Peyer's patch (tissue), 4 donors: ENCODE measurements around the gene PKMYT1. TPM values are rescaled to one million over a fixed set of nuclear protein-coding genes. Genes with fewer than 3 reads are reported as not detected.

ENCODE experiments used
- DNase-seq, 3 donors: peaks; one replicate each; pipeline ENCODE4 v3.0.0-alpha.2; 2017 to 2019
- H3K27ac ChIP-seq, 4 donors: fragments of 200-600 bp; sonication (generic); one replicate each; pipeline ENCODE4 v1.5.1; 2016 to 2019
- H3K27me3 ChIP-seq, 2 donors: fragments of 200-600 bp; sonication (generic); one replicate each; pipeline ENCODE4 v1.5.1; 2019
- H3K36me3 ChIP-seq, 3 donors: fragments of 200-600 bp; sonication (generic); one replicate each; pipeline ENCODE4 v1.5.1; 2016 to 2019
- H3K4me1 ChIP-seq, 4 donors: fragments of 200-600 bp; sonication (generic); one replicate each; pipeline ENCODE4 v1.5.1; 2016 to 2019
- H3K4me3 ChIP-seq, 4 donors: fragments of 200-600 bp; sonication (generic); 1 replicate in 3 of 4; 2 replicates in 1 of 4; pipeline ENCODE4 v1.5.1; 2016 to 2019; ENCODE audit warnings: mild to moderate bottlenecking in 1 of 4
- H3K9me3 ChIP-seq, 4 donors: fragments of 200-600 bp; sonication (generic); one replicate each; pipeline ENCODE4 v1.5.1; 2016 to 2019; ENCODE audit warnings: mild to moderate bottlenecking in 1 of 4
- POLR2A ChIP-seq, 2 donors: fragments of 450-650 bp; IDR thresholded peaks; one replicate each; pipeline ENCODE4 v1.5.1; 2017; ENCODE audit warnings: antibody characterized with exemption in 2 of 2, mild to moderate bottlenecking in 2 of 2, moderate library complexity in 2 of 2
- total RNA-seq, 4 donors: library from RNA; depleted of rRNA; stranded (reverse); fragments of >200 nt; gene quantifications; one replicate each; pipeline ENCODE4 v1.1.0, GENCODE V29; 2016
- TF ChIP-seq, protein P1 (sequence below), 6 experiments: fragments of 450-650 bp in 4 of 6; fragments of 200-600 bp in 2 of 6; sonication (generic) in 1 of 6; IDR thresholded peaks; one replicate each; pipeline ENCODE4 v1.5.1; 2017 to 2019; ENCODE audit warnings: antibody characterized with exemption in 6 of 6, mild to moderate bottlenecking in 3 of 6, moderate library complexity in 1 of 6

PKMYT1 gene
- total RNA-seq, 4 donors from 2014 or later, result 4.3 to 23.9 (median 6.0) TPM

- peaks cover 0 to 62% (median 0%) of the 10 kb centered on the region in 3 donors for H3K36me3 ChIP-seq
- H3K9me3 ChIP-seq, result no peaks in the 10 kb centered on the region
- H3K4me3 ChIP-seq, result no peak overlapping the region
- TF ChIP-seq, protein P1, sequence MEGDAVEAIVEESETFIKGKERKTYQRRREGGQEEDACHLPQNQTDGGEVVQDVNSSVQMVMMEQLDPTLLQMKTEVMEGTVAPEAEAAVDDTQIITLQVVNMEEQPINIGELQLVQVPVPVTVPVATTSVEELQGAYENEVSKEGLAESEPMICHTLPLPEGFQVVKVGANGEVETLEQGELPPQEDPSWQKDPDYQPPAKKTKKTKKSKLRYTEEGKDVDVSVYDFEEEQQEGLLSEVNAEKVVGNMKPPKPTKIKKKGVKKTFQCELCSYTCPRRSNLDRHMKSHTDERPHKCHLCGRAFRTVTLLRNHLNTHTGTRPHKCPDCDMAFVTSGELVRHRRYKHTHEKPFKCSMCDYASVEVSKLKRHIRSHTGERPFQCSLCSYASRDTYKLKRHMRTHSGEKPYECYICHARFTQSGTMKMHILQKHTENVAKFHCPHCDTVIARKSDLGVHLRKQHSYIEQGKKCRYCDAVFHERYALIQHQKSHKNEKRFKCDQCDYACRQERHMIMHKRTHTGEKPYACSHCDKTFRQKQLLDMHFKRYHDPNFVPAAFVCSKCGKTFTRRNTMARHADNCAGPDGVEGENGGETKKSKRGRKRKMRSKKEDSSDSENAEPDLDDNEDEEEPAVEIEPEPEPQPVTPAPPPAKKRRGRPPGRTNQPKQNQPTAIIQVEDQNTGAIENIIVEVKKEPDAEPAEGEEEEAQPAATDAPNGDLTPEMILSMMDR (IDR thresholded peaks at IDR 0.05), result no peak
- TF ChIP-seq POLR2A (IDR thresholded peaks at IDR 0.05), result no peak
- H3K27ac ChIP-seq, result no peak overlapping the region
- no peak for DNase-seq
- H3K27me3 ChIP-seq, result no peaks in the 10 kb centered on the region
- no peaks in the 10 kb centered on the region for H3K4me1 ChIP-seq
Measured at GRCh38 chr16:2942045-2942444, 38.2 kb downstream of the PKMYT1 start.

GRCh38 chr16:2939968-2940367 lies 40.3 kb downstream of the PKMYT1 start:
- no peak for DNase-seq
- TF ChIP-seq, protein P1 (IDR thresholded peaks at IDR 0.05), result no peak
- TF ChIP-seq POLR2A (IDR thresholded peaks at IDR 0.05), result no peak
- Histone ChIP-seq H3K9me3 (no peaks in the 10 kb centered on the region), H3K4me1 (no peaks in the 10 kb centered on the region), H3K36me3 (peaks cover 0 to 79% (median 0%) of the 10 kb centered on the region in 3 donors), H3K27me3 (no peaks in the 10 kb centered on the region), H3K27ac (no peak overlapping the region), H3K4me3 (no peak overlapping the region)

- Histone ChIP-seq H3K36me3 (peaks cover 0 to 89% (median 0%) of the 10 kb centered on the region in 3 donors), H3K4me1 (no peaks in the 10 kb centered on the region), H3K4me3 (no peak overlapping the region), H3K27ac (no peak overlapping the region), H3K9me3 (no peaks in the 10 kb centered on the region), H3K27me3 (no peaks in the 10 kb centered on the region)
- no peak for DNase-seq
- no peak for TF ChIP-seq POLR2A (IDR thresholded peaks at IDR 0.05)
- TF ChIP-seq, protein P1 (IDR thresholded peaks at IDR 0.05), result no peak
Measured at GRCh38 chr16:2938206-2938605, 42.0 kb downstream of the PKMYT1 start.

DNA sequence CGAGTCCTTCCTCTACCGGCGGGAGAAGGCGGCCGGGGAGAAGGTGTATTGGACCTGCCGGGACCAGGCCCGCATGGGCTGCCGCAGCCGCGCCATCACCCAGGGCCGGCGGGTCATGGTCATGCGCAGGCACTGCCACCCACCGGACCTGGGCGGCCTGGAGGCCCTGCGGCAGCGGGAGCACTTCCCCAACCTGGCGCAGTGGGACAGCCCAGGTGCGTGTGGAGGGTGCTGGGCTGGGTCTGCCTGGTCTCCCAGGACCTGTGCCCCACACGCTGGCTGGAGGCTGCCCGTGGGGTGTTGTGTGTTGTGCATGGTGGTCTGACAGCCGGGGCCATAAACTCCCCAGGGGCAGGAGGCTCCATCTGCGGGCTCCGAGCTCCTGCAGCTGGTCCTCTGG lies 43.1 kb downstream of the PKMYT1 start:
- Histone ChIP-seq H3K4me3 (no peak overlapping the region), H3K27me3 (no peaks in the 10 kb centered on the region), H3K27ac (no peak overlapping the region), H3K9me3 (no peaks in the 10 kb centered on the region), H3K36me3 (peaks cover 0 to 85% (median 0%) of the 10 kb centered on the region in 3 donors), H3K4me1 (no peaks in the 10 kb centered on the region)
- no peak for TF ChIP-seq POLR2A (IDR thresholded peaks at IDR 0.05)
- TF ChIP-seq, protein P1 (IDR thresholded peaks at IDR 0.05), result no peak
- DNase-seq, result no peak

- Histone ChIP-seq H3K4me3 (no peak overlapping the region), H3K4me1 (no peaks in the 10 kb centered on the region), H3K9me3 (no peaks in the 10 kb centered on the region), H3K36me3 (peaks cover 0 to 82% (median 0%) of the 10 kb centered on the region in 3 donors), H3K27me3 (no peaks in the 10 kb centered on the region), H3K27ac (no peak overlapping the region)
- TF ChIP-seq POLR2A (IDR thresholded peaks at IDR 0.05), result no peak
- no peak for DNase-seq
Measured at GRCh38 chr16:2936436-2937011, 43.7 kb downstream of the PKMYT1 start.

- peaks cover 0 to 79% (median 0%) of the 10 kb centered on the region in 3 donors for H3K36me3 ChIP-seq
- DNase-seq, result no peak
- no peaks in the 10 kb centered on the region for H3K27me3 ChIP-seq
- H3K9me3 ChIP-seq, result no peaks in the 10 kb centered on the region
- no peak for TF ChIP-seq POLR2A (IDR thresholded peaks at IDR 0.05)
- TF ChIP-seq, protein P1 (IDR thresholded peaks at IDR 0.05), result no peak
- no peaks in the 10 kb centered on the region for H3K4me1 ChIP-seq
- no peak overlapping the region for H3K4me3 ChIP-seq
- no peak overlapping the region for H3K27ac ChIP-seq
Measured at GRCh38 chr16:2934450-2934849, 45.8 kb downstream of the PKMYT1 start.
